Keratinocyte (primary cell): ENCODE data around the gene ARNT2. TPM values are rescaled to one million over a fixed set of nuclear protein-coding genes. Genes with fewer than 3 reads are reported as not detected.

Experiments used
- DNase-seq: peaks from one replicate; pipeline ENCODE4 v3.0.0-alpha.2; 2011; ENCODE audit warnings: low read depth, missing footprints, low spot score
- FAIRE-seq: peaks from 2 replicates; lab custom pipeline; 2011; peaks lifted over from hg19 to GRCh38; lab: Jason Lieb, UNC
- H2AFZ ChIP-seq: 2 replicates; pipeline ENCODE4 v1.6.0; 2012; ENCODE audit warnings: low read length, control low read depth, inconsistent platforms; ENCODE audit not compliant: control insufficient read depth
- H3K27ac ChIP-seq: 2 replicates; pipeline ENCODE4 v1.5.1; 2011; ENCODE audit warnings: low read length; ENCODE audit not compliant: control insufficient read depth, insufficient read depth
- H3K27me3 ChIP-seq: 3 replicates; pipeline ENCODE4 v1.6.0; 2011; ENCODE audit warnings: low read length; ENCODE audit not compliant: control insufficient read depth, insufficient read depth; ENCODE audit errors: extremely low read depth
- H3K36me3 ChIP-seq, 2 experiments: 2 replicates in 1 of 2; 3 replicates in 1 of 2; pipeline ENCODE4 v1.5.1; 2011; ENCODE audit warnings: low read length in 2 of 2, mild to moderate bottlenecking in 1 of 2; ENCODE audit not compliant: control insufficient read depth in 2 of 2, insufficient read depth in 2 of 2; ENCODE audit errors: extremely low read depth in 1 of 2
- H3K4me1 ChIP-seq: 3 replicates; pipeline ENCODE4 v1.5.1; 2011; ENCODE audit warnings: low read length; ENCODE audit not compliant: control insufficient read depth, insufficient read depth; ENCODE audit errors: extremely low read depth
- H3K4me2 ChIP-seq: 3 replicates; pipeline ENCODE4 v1.6.0; 2011; ENCODE audit warnings: low read depth, low read length; ENCODE audit not compliant: control insufficient read depth, insufficient read depth; ENCODE audit errors: extremely low read depth
- H3K4me3 ChIP-seq, 3 experiments: fragments of 200-600 bp in 1 of 3; sonication (generic) in 1 of 3; 2 replicates in 2 of 3; 3 replicates in 1 of 3; pipeline ENCODE4 v1.5.1; 2011 to 2016; ENCODE audit warnings: low read length in 3 of 3, mild to moderate bottlenecking in 3 of 3, control low read depth in 2 of 3, inconsistent platforms in 1 of 3, low read depth in 1 of 3, mixed read lengths in 1 of 3, mixed run types in 1 of 3, moderate library complexity in 1 of 3; ENCODE audit not compliant: control insufficient read depth in 2 of 3, insufficient read depth in 2 of 3; ENCODE audit errors: extremely low read depth in 1 of 3
- H3K79me2 ChIP-seq: 2 replicates; pipeline ENCODE4 v1.6.0; 2012; ENCODE audit warnings: low read length; ENCODE audit not compliant: control insufficient read depth, insufficient read depth
- H3K9ac ChIP-seq: 3 replicates; pipeline ENCODE4 v1.6.0; 2011; ENCODE audit warnings: low read length; ENCODE audit not compliant: control insufficient read depth, insufficient read depth; ENCODE audit errors: extremely low read depth
- H3K9me1 ChIP-seq: 3 replicates; pipeline ENCODE4 v1.6.0; 2011; ENCODE audit warnings: low read length; ENCODE audit not compliant: control insufficient read depth, insufficient read depth; ENCODE audit errors: extremely low read depth
- H3K9me3 ChIP-seq: 2 replicates; pipeline ENCODE4 v1.5.1; 2012; ENCODE audit warnings: low read depth, low read length; ENCODE audit not compliant: control insufficient read depth
- H4K20me1 ChIP-seq: 3 replicates; pipeline ENCODE4 v1.6.0; 2011; ENCODE audit warnings: low read length; ENCODE audit not compliant: control insufficient read depth, insufficient read depth; ENCODE audit errors: extremely low read depth
- CTCF ChIP-seq, 3 experiments: IDR thresholded peaks in 1 of 3; conservative IDR thresholded peaks in 1 of 3; optimal IDR thresholded peaks in 1 of 3; 2 replicates in 2 of 3; 3 replicates in 1 of 3; pipeline versions ENCODE3 to v1.5.1; 2011; ENCODE audit warnings: low read length in 3 of 3, mild to moderate bottlenecking in 3 of 3, moderate library complexity in 2 of 3, control low read depth in 1 of 3, inconsistent platforms in 1 of 3; ENCODE audit not compliant: insufficient read depth in 2 of 3; ENCODE audit errors: extremely low read depth in 1 of 3
- EZH2 ChIP-seq: IDR thresholded peaks from one replicate; pipeline ENCODE4 v1.6.1; 2012; ENCODE audit warnings: inconsistent platforms, mild to moderate bottlenecking, low read length, moderate library complexity
- dilution Hi-C: fragments of 300-500 bp; cut with MboI; formaldehyde crosslinking; loops from one replicate; pipeline ENCODE4 v1.7.0; 2020; ENCODE audit warnings: low sequenced_read_pairs; ENCODE audit not compliant: extremely low pct_ligation_motif_present
- polyA plus RNA-seq, 5 experiments: library from polyadenylated mRNA; depleted of rRNA in 3 of 5; stranded (reverse) in 3 of 5; stranded (forward) in 1 of 5; unstranded in 1 of 5; fragments of >200 nt; gene quantifications; 1 replicate in 1 of 5; 2 replicates in 3 of 5; 3 replicates in 1 of 5; pipeline versions ENCODE4 v1.2.1 to v1.2.3, GENCODE V29; 2011 to 2012; ENCODE audit warnings: missing spikeins in 2 of 5, low read depth in 1 of 5, low replicate concordance in 1 of 5

The ARNT2 gene
- polyA plus RNA-seq, 1 donor (not counting 4 experiments of a cell fraction or from before 2014, with no cell fraction given), result 0.16 TPM

- Histone ChIP-seq H3K4me2 (peak overlapping the region; percentile 64), H3K36me3 (no peaks in the 10 kb centered on the region), H3K27ac (no peak overlapping the region), H3K27me3 (no peaks in the 10 kb centered on the region), H3K9me3 (no peaks in the 10 kb centered on the region), H4K20me1 (no peaks in the 10 kb centered on the region), H3K9me1 (no peaks in the 10 kb centered on the region), H2AFZ (peak overlapping the region; percentile 14), H3K4me3 (no peak overlapping the region), H3K4me1 (peaks cover 20% of the 10 kb centered on the region), H3K9ac (no peak overlapping the region), H3K79me2 (no peaks in the 10 kb centered on the region)
- TF ChIP-seq CTCF (optimal IDR thresholded peaks at IDR 0.05 in 1 of 3, IDR thresholded peaks at IDR 0.05 in 1 of 3, conservative IDR thresholded peaks at IDR 0.05 in 1 of 3; ENCODE audit: extremely low read depth in 1 of 3, insufficient read depth in 2 of 3, low read length in 3 of 3), result no peak
- TF ChIP-seq EZH2, result no peak
- no peak for DNase-seq
- no peak for FAIRE-seq
- dilution Hi-C loops, result no loop called here
These were observed 204.9 kb downstream of the ARNT2 start for GRCh38 chr15:80609091-80609490.

DNA sequence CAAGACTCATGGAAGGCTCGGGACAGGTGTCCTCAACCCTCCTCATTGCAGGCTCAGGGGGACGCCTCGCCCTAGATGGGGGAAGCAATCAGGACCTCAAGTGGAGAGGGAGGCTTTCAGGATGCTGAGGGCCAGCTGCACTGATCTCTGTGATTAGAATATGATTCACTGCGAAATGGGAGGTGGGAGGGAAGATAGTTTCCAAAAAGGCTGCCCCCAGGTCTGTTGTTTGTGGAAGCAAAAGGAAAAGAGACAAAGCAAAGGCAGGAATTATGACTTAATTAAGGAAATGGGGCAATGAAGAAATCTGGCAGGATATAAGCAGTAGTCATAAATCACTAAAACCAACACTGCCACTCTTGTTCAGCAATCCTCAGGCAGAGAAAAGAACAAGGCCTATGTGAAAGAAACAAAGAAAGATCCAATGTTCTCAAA, 205.3 kb downstream of the ARNT2 start:
- no peaks in the 10 kb centered on the region for H3K79me2 ChIP-seq
- no peaks in the 10 kb centered on the region for H3K9me1 ChIP-seq
- H3K9me3 ChIP-seq, result no peaks in the 10 kb centered on the region
- no peak for FAIRE-seq
- H3K9ac ChIP-seq, result no peak overlapping the region
- TF ChIP-seq CTCF (optimal IDR thresholded peaks at IDR 0.05 in 1 of 3, IDR thresholded peaks at IDR 0.05 in 1 of 3, conservative IDR thresholded peaks at IDR 0.05 in 1 of 3; ENCODE audit: extremely low read depth in 1 of 3, insufficient read depth in 2 of 3, low read length in 3 of 3) (no peak), EZH2 (no peak)
- no peaks in the 10 kb centered on the region for H3K36me3 ChIP-seq
- H3K4me3 ChIP-seq, result no peak overlapping the region
- no peaks in the 10 kb centered on the region for H4K20me1 ChIP-seq
- H3K4me1 ChIP-seq, result peaks cover 20% of the 10 kb centered on the region
- dilution Hi-C loops, result no loop called here
- no peaks in the 10 kb centered on the region for H3K27me3 ChIP-seq
- no peak overlapping the region for H2AFZ ChIP-seq
- peak overlapping the region; percentile 64 for H3K4me2 ChIP-seq
- DNase-seq, result no peak
- H3K27ac ChIP-seq, result no peak overlapping the region
